ENCODE results near the gene PRAC1. TPM values are rescaled to one million over a fixed set of nuclear protein-coding genes. Genes with fewer than 3 reads are reported as not detected.
A peak's percentile ranks its signal among the peaks of the same experiment; 100 is the strongest.

PRAC1 gene
- total and polyA plus RNA-seq, 2 of the 8 experiments (the other 6 are each of a cell fraction or from before 2014, with no cell fraction given): not detected

DNA sequence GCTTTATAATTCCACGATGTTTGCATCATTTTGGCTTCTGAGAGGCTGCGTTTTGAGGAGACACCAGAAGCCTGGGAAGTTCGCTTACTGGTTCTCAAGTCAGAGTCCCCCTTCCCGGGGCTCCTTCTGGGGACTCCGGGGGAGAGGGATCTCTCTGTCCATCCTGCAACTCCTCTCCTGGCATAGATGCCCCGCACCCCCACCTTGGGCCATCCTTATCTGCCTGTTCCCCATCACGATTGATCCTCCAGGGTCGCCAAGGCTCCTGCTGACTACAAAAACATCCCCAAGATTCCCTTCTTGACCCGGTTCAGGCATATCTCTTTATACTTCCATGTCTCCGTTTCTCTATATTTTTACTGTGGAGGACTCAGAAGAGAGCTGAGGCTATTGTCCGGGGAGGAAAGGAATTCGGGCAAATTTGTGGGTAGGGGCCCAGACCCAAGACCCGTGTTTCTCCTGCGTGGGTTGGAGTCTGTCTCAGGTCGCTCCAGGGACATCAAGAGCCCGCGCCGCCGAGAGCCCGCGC lies 24.7 kb upstream of the PRAC1 start:
- no peak overlapping the region for H3K27ac ChIP-seq (ENCODE audit: low read depth, low read length)
- no peak overlapping the region for H4K91ac ChIP-seq (replicated peaks; ENCODE audit: insufficient read length, low read length)
- H3K23me2 ChIP-seq (ENCODE audit: low read depth, low read length): no peaks in the 10 kb centered on the region
- no peak overlapping the region for H2BK5ac ChIP-seq (ENCODE audit: low read depth, low read length)
- peak overlapping the region in 1 of 2 experiments; percentile 12; a peak in 1 of 4 replicates for H3K4me2 ChIP-seq (ENCODE audit: insufficient read depth in 1 of 2, low read depth in 2 of 2, low read length in 2 of 2)
- no peak overlapping the region for H2BK12ac ChIP-seq (ENCODE audit: low read depth, low read length)
- peaks cover 0 to 5% (median 0%) of the 10 kb centered on the region in 4 experiments; a peak in 1 of 8 replicates for H3K36me3 ChIP-seq (ENCODE audit: control insufficient read depth in 2 of 4, insufficient read depth in 4 of 4, low read length in 3 of 4)
- DNase-seq (ENCODE audit: low read depth in 1 of 2, low spot score in 2 of 2): peak in 1 of 2 experiments; percentile 65
- ChIA-PET POLR2A (ENCODE audit: partially characterized antibody) (no interaction called here), CTCF (ENCODE audit: partially characterized antibody) (interaction anchor here (1.6 to 1.7 kb wide), 2 partner anchors 9 to 69 kb away, joined by 3 to 4 read pairs; no protein-coding TSS in a partner anchor)
- H2AFZ ChIP-seq (ENCODE audit: low read length): no peak overlapping the region
- peaks cover 13 to 33% of the 10 kb centered on the region in 2 experiments for H4K20me1 ChIP-seq (replicated peaks in 1 of 2; ENCODE audit: control insufficient read depth in 1 of 2, insufficient read depth in 2 of 2, low read length in 2 of 2)
- H4K8ac ChIP-seq (ENCODE audit: extremely low read depth, insufficient read depth, low read length): no peak overlapping the region
- H2BK120ac ChIP-seq (replicated peaks; ENCODE audit: low read depth, low read length): no peak overlapping the region
- H4K5ac ChIP-seq (ENCODE audit: insufficient read length, low read depth, low read length): no peak overlapping the region
- H2BK15ac ChIP-seq (ENCODE audit: low read length): no peak overlapping the region
- whole genome bisulfite sequencing, 2 experiments (ENCODE audit: extremely low coverage in 1 of 2, insufficient coverage in 1 of 2, insufficient read length in 1 of 2, insufficient replicate concordance in 2 of 2, low coverage in 1 of 2, low lambda C conversion rate in 2 of 2, missing lambda C conversion rate in 1 of 2): 4% methylated on average over 20 of the region's 21 CpGs; no CpG with 5 or more reads in 1 of the 2 experiments
- H3K18ac ChIP-seq (ENCODE audit: extremely low read depth, low read length): no peak overlapping the region
- H3K9ac ChIP-seq (replicated peaks in 1 of 4; ENCODE audit: extremely low read depth in 1 of 4, low read depth in 3 of 4, low read length in 3 of 4): no peak overlapping the region
- H3K56ac ChIP-seq (replicated peaks; ENCODE audit: insufficient read length, low read depth, low read length): no peak overlapping the region
- no peak overlapping the region for H2AK5ac ChIP-seq (ENCODE audit: low read depth, low read length)
- H3K9me3 ChIP-seq (ENCODE audit: insufficient read depth in 2 of 2, low read depth in 1 of 2, low read length in 1 of 2): no peaks in the 10 kb centered on the region
- H3K23ac ChIP-seq (ENCODE audit: insufficient read length): no peak overlapping the region
- peaks cover under 1 to 6% (median 5%) of the 10 kb centered on the region in 4 experiments; a peak in 5 of 7 replicates for H3K4me1 ChIP-seq (replicated peaks in 1 of 4; ENCODE audit: control insufficient read depth in 3 of 4, insufficient read depth in 4 of 4, low read length in 3 of 4)
- peaks cover 93 to 100% (median 98%) of the 10 kb centered on the region in 4 experiments for H3K27me3 ChIP-seq (replicated peaks in 1 of 4; ENCODE audit: control insufficient read depth in 3 of 4, extremely low read depth in 1 of 4, insufficient read depth in 3 of 4, low read length in 3 of 4)
- H3K14ac ChIP-seq (ENCODE audit: insufficient read length): no peak overlapping the region
- no peak for FAIRE-seq
- peak overlapping the region in 1 of 4 experiments; percentile 10; a peak in 1 of 8 replicates for H3K4me3 ChIP-seq (ENCODE audit: extremely low read depth in 1 of 4, insufficient read depth in 2 of 4, low read depth in 3 of 4, low read length in 4 of 4)
- H3K79me1 ChIP-seq (ENCODE audit: low read depth, low read length): no peaks in the 10 kb centered on the region
- no peak overlapping the region for H3K4ac ChIP-seq (replicated peaks; ENCODE audit: insufficient read length, low read depth, low read length)
- TF ChIP-seq SIRT6 (IDR thresholded peaks at IDR 0.05; ENCODE audit: low read length): no peak
- TF ChIP-seq, protein P1, sequence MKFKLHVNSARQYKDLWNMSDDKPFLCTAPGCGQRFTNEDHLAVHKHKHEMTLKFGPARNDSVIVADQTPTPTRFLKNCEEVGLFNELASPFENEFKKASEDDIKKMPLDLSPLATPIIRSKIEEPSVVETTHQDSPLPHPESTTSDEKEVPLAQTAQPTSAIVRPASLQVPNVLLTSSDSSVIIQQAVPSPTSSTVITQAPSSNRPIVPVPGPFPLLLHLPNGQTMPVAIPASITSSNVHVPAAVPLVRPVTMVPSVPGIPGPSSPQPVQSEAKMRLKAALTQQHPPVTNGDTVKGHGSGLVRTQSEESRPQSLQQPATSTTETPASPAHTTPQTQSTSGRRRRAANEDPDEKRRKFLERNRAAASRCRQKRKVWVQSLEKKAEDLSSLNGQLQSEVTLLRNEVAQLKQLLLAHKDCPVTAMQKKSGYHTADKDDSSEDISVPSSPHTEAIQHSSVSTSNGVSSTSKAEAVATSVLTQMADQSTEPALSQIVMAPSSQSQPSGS (IDR thresholded peaks at IDR 0.05; ENCODE audit: low read length): no peak
- TF ChIP-seq SP1 (IDR thresholded peaks at IDR 0.05; ENCODE audit: low read depth, low read length): no peak
- no peak for TF ChIP-seq SP4 (IDR thresholded peaks at IDR 0.05; ENCODE audit: low read length)
- no peak for TF ChIP-seq KDM5A (IDR thresholded peaks at IDR 0.05; ENCODE audit: low read length)
- TF ChIP-seq SUZ12 (IDR thresholded peaks at IDR 0.05; ENCODE audit: low read length): no peak; the same call in 1 of the 2 replicates
- no peak for TF ChIP-seq TAF1 (IDR thresholded peaks at IDR 0.05; ENCODE audit: low read depth, low read length)
- H2BK20ac ChIP-seq (ENCODE audit: low read length): no peak overlapping the region
- no peaks in the 10 kb centered on the region for H3K79me2 ChIP-seq (ENCODE audit: control insufficient read depth in 1 of 2, insufficient read depth in 2 of 2, low read length in 2 of 2)
